H9 (cell line): ENCODE measurements around the gene LRFN2. TPM values are rescaled to one million over a fixed set of nuclear protein-coding genes. Genes with fewer than 3 reads are reported as not detected.

Source experiments
- DNase-seq: peaks from one replicate; pipeline ENCODE4 v3.0.0-alpha.2; 2017
- H2AFZ ChIP-seq: one replicate; pipeline ENCODE4 v1.6.1; 2013; ENCODE audit warnings: mild to moderate bottlenecking, low read length, control low read depth, moderate library complexity
- H2AK5ac ChIP-seq: 2 replicates; pipeline ENCODE4 v1.6.1; 2013; ENCODE audit warnings: low read length, control low read depth, mixed read lengths; ENCODE audit not compliant: insufficient read length
- H2BK120ac ChIP-seq: one replicate; pipeline ENCODE4 v1.6.1; 2013; ENCODE audit warnings: low read depth, mild to moderate bottlenecking, low read length, control low read depth, inconsistent platforms; ENCODE audit not compliant: poor library complexity, severe bottlenecking
- H2BK12ac ChIP-seq: 2 replicates; pipeline ENCODE4 v1.6.1; 2013; ENCODE audit warnings: low read length, control low read depth, mixed read lengths, low read depth; ENCODE audit not compliant: insufficient read length
- H2BK15ac ChIP-seq: 2 replicates; pipeline ENCODE4 v1.6.1; 2013; ENCODE audit warnings: low read depth, low read length, control low read depth
- H2BK20ac ChIP-seq: one replicate; pipeline ENCODE4 v1.6.1; 2013; ENCODE audit warnings: low read depth, mild to moderate bottlenecking, low read length, control low read depth, inconsistent platforms; ENCODE audit not compliant: poor library complexity, severe bottlenecking
- H2BK5ac ChIP-seq: 2 replicates; pipeline ENCODE4 v1.6.1; 2013; ENCODE audit warnings: low read length, control low read depth, mixed read lengths; ENCODE audit not compliant: insufficient read length
- H3K14ac ChIP-seq: 2 replicates; pipeline ENCODE4 v1.6.1; 2013; ENCODE audit warnings: low read length, control low read depth; ENCODE audit not compliant: insufficient read depth
- H3K18ac ChIP-seq: 2 replicates; pipeline ENCODE4 v1.6.1; 2013; ENCODE audit warnings: low read depth, mild to moderate bottlenecking, mixed read lengths, low read length, control low read depth; ENCODE audit not compliant: insufficient read length
- H3K23ac ChIP-seq: 2 replicates; pipeline ENCODE4 v1.6.1; 2013; ENCODE audit warnings: low read length, control low read depth, mixed read lengths, low read depth; ENCODE audit not compliant: insufficient read length
- H3K23me2 ChIP-seq: 2 replicates; pipeline ENCODE4 v1.6.1; 2013; ENCODE audit warnings: low read depth, mild to moderate bottlenecking, mixed read lengths, low read length, control low read depth; ENCODE audit not compliant: insufficient read length, poor library complexity, severe bottlenecking
- H3K27ac ChIP-seq: 2 replicates; pipeline ENCODE4 v1.5.1; 2013; ENCODE audit warnings: low read length, control low read depth, mixed read lengths, low read depth; ENCODE audit not compliant: insufficient read length
- H3K27me3 ChIP-seq: 2 replicates; pipeline ENCODE4 v1.6.1; 2013; ENCODE audit warnings: low read length, control low read depth, inconsistent platforms; ENCODE audit not compliant: insufficient read depth
- H3K4ac ChIP-seq: 2 replicates; pipeline ENCODE4 v1.6.1; 2013; ENCODE audit warnings: low read depth, mild to moderate bottlenecking, control low read depth, inconsistent platforms, low read length, moderate library complexity
- H3K4me1 ChIP-seq: 2 replicates; pipeline ENCODE4 v1.6.1; 2013; ENCODE audit warnings: low read length, control low read depth, inconsistent platforms; ENCODE audit not compliant: insufficient read depth
- H3K4me2 ChIP-seq: 2 replicates; pipeline ENCODE4 v1.6.1; 2013; ENCODE audit warnings: low read length, control low read depth, mixed read lengths; ENCODE audit not compliant: insufficient read length, insufficient read depth
- H3K56ac ChIP-seq: 2 replicates; pipeline ENCODE4 v1.6.1; 2013; ENCODE audit warnings: low read depth, mild to moderate bottlenecking, mixed read lengths, low read length, control low read depth; ENCODE audit not compliant: insufficient read length
- H3K79me1 ChIP-seq: 2 replicates; pipeline ENCODE4 v1.6.1; 2013; ENCODE audit warnings: low read depth, mild to moderate bottlenecking, moderate library complexity, low read length, control low read depth, inconsistent platforms; ENCODE audit not compliant: insufficient read depth, poor library complexity, severe bottlenecking
- H3K79me2 ChIP-seq: 2 replicates; pipeline ENCODE4 v1.6.1; 2013; ENCODE audit warnings: low read length, control low read depth, inconsistent platforms; ENCODE audit not compliant: insufficient read depth
- H3K9ac ChIP-seq: 2 replicates; pipeline ENCODE4 v1.6.1; 2013; ENCODE audit warnings: low read length, control low read depth, mixed read lengths; ENCODE audit not compliant: insufficient read length; ENCODE audit errors: extremely low read depth
- H3K9me3 ChIP-seq: one replicate; pipeline ENCODE4 v1.6.1; 2013; ENCODE audit warnings: low read depth, low read length, inconsistent platforms; ENCODE audit not compliant: control insufficient read depth
- H3T11ph ChIP-seq: one replicate; pipeline ENCODE4 v1.6.1; 2013; ENCODE audit warnings: mild to moderate bottlenecking, low read length, control low read depth, inconsistent platforms
- H4K20me1 ChIP-seq: one replicate; pipeline ENCODE4 v1.6.1; 2013; ENCODE audit not compliant: control insufficient read depth, insufficient read length, insufficient read depth
- H4K5ac ChIP-seq: 2 replicates; pipeline ENCODE4 v1.6.1; 2013; ENCODE audit warnings: low read depth, mild to moderate bottlenecking, mixed read lengths, low read length, control low read depth; ENCODE audit not compliant: insufficient read length
- H4K8ac ChIP-seq: replicated peaks from 2 replicates; pipeline ENCODE4 v1.6.1; 2013; ENCODE audit warnings: low read length, control low read depth, mixed read lengths, low read depth; ENCODE audit not compliant: insufficient read length
- H4K91ac ChIP-seq: 2 replicates; pipeline ENCODE4 v1.6.1; 2013; ENCODE audit warnings: low read depth, mild to moderate bottlenecking, moderate library complexity, mixed read lengths, low read length, control low read depth; ENCODE audit not compliant: insufficient read length
- H3K27ac Mint-ChIP-seq, 3 experiments: 2 replicates in 2 of 3; 3 replicates in 1 of 3; pipeline ENCODE4 v1.8.0; 2020 to 2021; ENCODE audit warnings: mixed read lengths in 3 of 3, mild to moderate bottlenecking in 1 of 3, moderate library complexity in 1 of 3
- H3K27me3 Mint-ChIP-seq: 2 replicates; pipeline ENCODE4 v1.8.0; 2021; ENCODE audit warnings: low read depth, mild to moderate bottlenecking, moderate library complexity, mixed read lengths
- H3K36me3 Mint-ChIP-seq, 3 experiments: 2 replicates in 2 of 3; 3 replicates in 1 of 3; pipeline ENCODE4 v1.8.0; 2020 to 2021; ENCODE audit warnings: low read depth in 3 of 3, mixed read lengths in 3 of 3; ENCODE audit not compliant: insufficient read depth in 1 of 3
- H3K4me1 Mint-ChIP-seq, 2 experiments: 2 replicates each; pipeline ENCODE4 v1.8.0; 2020; ENCODE audit warnings: mixed read lengths in 2 of 2
- H3K4me3 Mint-ChIP-seq, 2 experiments: 2 replicates in 1 of 2; 3 replicates in 1 of 2; pipeline ENCODE4 v1.8.0; 2020 to 2021; ENCODE audit warnings: mild to moderate bottlenecking in 2 of 2, mixed read lengths in 2 of 2, moderate library complexity in 1 of 2
- H3K9me3 Mint-ChIP-seq, 2 experiments: 2 replicates in 1 of 2; 3 replicates in 1 of 2; pipeline ENCODE4 v1.8.0; 2020; ENCODE audit warnings: mild to moderate bottlenecking in 2 of 2, mixed read lengths in 2 of 2, moderate library complexity in 1 of 2
- CTCF ChIP-seq: fragments of 200-600 bp; sonication (generic); conservative IDR thresholded peaks from 3 replicates; pipeline ENCODE4 v1.8.0; 2021; ENCODE audit warnings: antibody characterized with exemption, mild to moderate bottlenecking
- WGBS: extraction: QIAGEN DNeasy Blood & Tissue Kit; methylation state at CpG from one replicate; pipeline ENCODE4 v1.1.7; 2013; ENCODE audit warnings: missing lambda C conversion rate, low lambda C conversion rate, mixed read lengths; ENCODE audit not compliant: insufficient read length; ENCODE audit errors: extremely low coverage; 5-methylcytosine and 5-hydroxymethylcytosine counted together
- total RNA-seq: library from RNA; stranded (reverse); gene quantifications from 2 replicates; pipeline ENCODE4 v1.2.1, GENCODE V29; 2021

The LRFN2 gene
- total RNA-seq, 1 experiment from 2014 or later = 0.11 TPM

GRCh38 chr6:40391851-40392517 lies 195.2 kb downstream of the LRFN2 start:
- H2AK5ac ChIP-seq = no peak overlapping the region
- peaks cover 0 to 3% of the 10 kb centered on the region in 2 experiments; a peak in 1 of 4 replicates for H3K4me1 Mint-ChIP-seq
- H3K23me2 ChIP-seq = no peaks in the 10 kb centered on the region
- no peak overlapping the region for H3K27ac ChIP-seq
- H3K27me3 Mint-ChIP-seq = peaks cover 10% of the 10 kb centered on the region
- DNase-seq = no peak
- H3T11ph ChIP-seq = no peak overlapping the region
- H2BK20ac ChIP-seq = no peak overlapping the region
- no peak overlapping the region for H4K91ac ChIP-seq
- no peak overlapping the region for H3K4me3 Mint-ChIP-seq
- H2BK120ac ChIP-seq = no peak overlapping the region
- peaks cover 0 to 7% of the 10 kb centered on the region in 2 experiments; a peak in 2 of 5 replicates for H3K9me3 Mint-ChIP-seq
- H3K56ac ChIP-seq = no peak overlapping the region
- H2AFZ ChIP-seq = no peak overlapping the region
- no peak overlapping the region for H3K4me2 ChIP-seq
- H2BK15ac ChIP-seq = no peak overlapping the region
- H3K27me3 ChIP-seq = no peaks in the 10 kb centered on the region
- H4K20me1 ChIP-seq = no peaks in the 10 kb centered on the region
- H3K18ac ChIP-seq = no peak overlapping the region
- no peak overlapping the region for H3K4ac ChIP-seq
- no peaks in the 10 kb centered on the region for H3K9me3 ChIP-seq
- no peak for TF ChIP-seq CTCF
- H2BK12ac ChIP-seq = no peak overlapping the region
- no peak overlapping the region for H4K8ac ChIP-seq
- no peak overlapping the region for H2BK5ac ChIP-seq
- no peak overlapping the region for H3K9ac ChIP-seq
- no peak overlapping the region for H4K5ac ChIP-seq
- H3K27ac Mint-ChIP-seq = no peak overlapping the region
- H3K23ac ChIP-seq = no peak overlapping the region
- no peaks in the 10 kb centered on the region for H3K79me2 ChIP-seq
- H3K79me1 ChIP-seq = no peaks in the 10 kb centered on the region
- no peaks in the 10 kb centered on the region for H3K4me1 ChIP-seq
- WGBS = no CpG with 5 or more reads among the region's 40 CpGs
- H3K14ac ChIP-seq = no peak overlapping the region
- peaks cover 0 to 2% (median 0%) of the 10 kb centered on the region in 3 experiments; a peak in 2 of 7 replicates for H3K36me3 Mint-ChIP-seq
